ENCODE measurements around the gene SLAMF1. TPM values are rescaled to one million over a fixed set of nuclear protein-coding genes. Genes with fewer than 3 reads are reported as not detected.

Gene SLAMF1
- total and polyA plus RNA-seq, 2 experiments from 2014 or later: not detected

GRCh38 chr1:160652924-160653619 is 6.2 kb upstream of the SLAMF1 start (continued):
- TF ChIP-seq ZNF462 (CRISPR knock-in tag; IDR thresholded peaks at IDR 0.05) (no peak), CREB1 (CRISPR knock-in tag; IDR thresholded peaks at IDR 0.05; ENCODE audit: low read depth) (no peak), JUNB (IDR thresholded peaks at IDR 0.05; ENCODE audit: unreplicated experiment) (no peak), ZNF331 (CRISPR knock-in tag; IDR thresholded peaks at IDR 0.05; ENCODE audit: low read depth) (no peak), CTCF (conservative IDR thresholded peaks at IDR 0.05; ENCODE audit: low read depth in 2 of 2) (no peak), POLR2AphosphoS5 (IDR thresholded peaks at IDR 0.05; ENCODE audit: low read depth) (no peak), EZH2phosphoT487 (IDR thresholded peaks at IDR 0.05; ENCODE audit: unreplicated experiment) (no peak), ETS1 (IDR thresholded peaks at IDR 0.05) (no peak), ZNF114 (CRISPR knock-in tag; IDR thresholded peaks at IDR 0.05) (no peak)

All from GM23338 (cell line).